H1 (cell line): ENCODE measurements around the gene C3orf85. TPM values are rescaled to one million over a fixed set of nuclear protein-coding genes. Genes with fewer than 3 reads are reported as not detected.

Experiments
- CTCF ChIA-PET: fragments of 300-600 bp; sonication (Branson Sonifier 250); formaldehyde crosslinking; loops from one replicate; lab custom pipeline; 2021; ENCODE audit not compliant: partially characterized antibody; lab: Charles Lee
- POLR2A ChIA-PET: fragments of 300-600 bp; sonication (Branson Sonifier 250); formaldehyde crosslinking; loops from one replicate; lab custom pipeline; 2021; ENCODE audit warnings: inconsistent platforms; ENCODE audit not compliant: partially characterized antibody; lab: Charles Lee
- DNase-seq, 2 experiments: peaks; one replicate each; pipeline versions ENCODE4 v3.0.0 to v3.0.0-alpha.2; 2010 to 2022; ENCODE audit warnings: low spot score in 2 of 2, low read depth in 1 of 2, mixed read lengths in 1 of 2
- FAIRE-seq: peaks from 2 replicates; lab custom pipeline; 2011; peaks lifted over from hg19 to GRCh38; lab: Jason Lieb, UNC
- H2AFZ ChIP-seq: 2 replicates; pipeline ENCODE4 v1.8.1; 2012; ENCODE audit warnings: low read length, inconsistent platforms
- H2AK5ac ChIP-seq: 2 replicates; pipeline ENCODE4 v1.6.1; 2013; ENCODE audit warnings: low read depth, low read length
- H2BK120ac ChIP-seq: replicated peaks from 2 replicates; pipeline ENCODE3; 2013; ENCODE audit warnings: low read depth, low read length, inconsistent platforms
- H2BK12ac ChIP-seq: 2 replicates; pipeline ENCODE4 v1.6.1; 2013; ENCODE audit warnings: low read depth, low read length
- H2BK15ac ChIP-seq: 2 replicates; pipeline ENCODE4 v1.6.1; 2013; ENCODE audit warnings: low read length
- H2BK20ac ChIP-seq: 2 replicates; pipeline ENCODE4 v1.6.1; 2013; ENCODE audit warnings: low read length
- H2BK5ac ChIP-seq: 2 replicates; pipeline ENCODE4 v1.6.1; 2013; ENCODE audit warnings: low read depth, low read length
- H3K14ac ChIP-seq: 2 replicates; pipeline ENCODE4 v1.6.1; 2013; ENCODE audit warnings: inconsistent platforms; ENCODE audit not compliant: insufficient read length
- H3K18ac ChIP-seq: 2 replicates; pipeline ENCODE4 v1.6.1; 2013; ENCODE audit warnings: low read length; ENCODE audit errors: extremely low read depth
- H3K23ac ChIP-seq: 2 replicates; pipeline ENCODE4 v1.6.1; 2013; ENCODE audit warnings: inconsistent platforms; ENCODE audit not compliant: insufficient read length
- H3K23me2 ChIP-seq: 2 replicates; pipeline ENCODE4 v1.6.1; 2013; ENCODE audit warnings: low read depth, low read length
- H3K27ac ChIP-seq: 2 replicates; pipeline ENCODE4 v1.6.1; 2011; ENCODE audit warnings: low read depth, low read length, inconsistent platforms
- H3K27me3 ChIP-seq, 4 experiments: replicated peaks in 1 of 4; 1 replicate in 1 of 4; 2 replicates in 3 of 4; pipeline versions ENCODE4 v1.6.1 to v1.8.1; 2011 to 2013; ENCODE audit warnings: low read length in 3 of 4, mild to moderate bottlenecking in 3 of 4, inconsistent platforms in 2 of 4, mixed read lengths in 2 of 4, moderate library complexity in 1 of 4; ENCODE audit not compliant: control insufficient read depth in 3 of 4, insufficient read depth in 3 of 4; ENCODE audit errors: extremely low read depth in 1 of 4
- H3K36me3 ChIP-seq, 4 experiments: 2 replicates each; pipeline versions ENCODE4 v1.6.1 to v1.8.1; 2011 to 2013; ENCODE audit warnings: mild to moderate bottlenecking in 4 of 4, low read length in 3 of 4, moderate library complexity in 2 of 4, control low read depth in 1 of 4, inconsistent platforms in 1 of 4; ENCODE audit not compliant: insufficient read depth in 4 of 4, control insufficient read depth in 2 of 4
- H3K4ac ChIP-seq: replicated peaks from 2 replicates; pipeline ENCODE3; 2013; ENCODE audit warnings: low read length, low read depth, mixed read lengths, inconsistent platforms; ENCODE audit not compliant: insufficient read length
- H3K4me1 ChIP-seq, 4 experiments: replicated peaks in 1 of 4; 1 replicate in 1 of 4; 2 replicates in 3 of 4; pipeline versions ENCODE4 v1.6.1 to v1.8.1; 2011 to 2013; ENCODE audit warnings: low read length in 3 of 4, inconsistent platforms in 2 of 4, mixed read lengths in 1 of 4; ENCODE audit not compliant: insufficient read depth in 4 of 4, control insufficient read depth in 3 of 4
- H3K4me2 ChIP-seq, 2 experiments: 2 replicates each; pipeline versions ENCODE4 v1.6.1 to v1.8.1; 2011 to 2013; ENCODE audit warnings: low read depth in 2 of 2, low read length in 2 of 2, control low read depth in 1 of 2, inconsistent platforms in 1 of 2, mild to moderate bottlenecking in 1 of 2; ENCODE audit not compliant: insufficient read depth in 1 of 2
- H3K4me3 ChIP-seq, 4 experiments: fragments of 200-600, 300-600 bp in 1 of 4; sonication (generic), shearing (Covaris generic), sonication (Bioruptor Twin) in 1 of 4; 2 replicates each; pipeline versions ENCODE4 v1.5.1 to v1.8.1; 2011 to 2016; ENCODE audit warnings: low read length in 4 of 4, low read depth in 3 of 4, control low read depth in 2 of 4, inconsistent platforms in 2 of 4, mild to moderate bottlenecking in 2 of 4, mixed read lengths in 1 of 4, moderate library complexity in 1 of 4; ENCODE audit not compliant: insufficient read depth in 2 of 4; ENCODE audit errors: extremely low read depth in 1 of 4
- H3K56ac ChIP-seq: replicated peaks from 2 replicates; pipeline ENCODE3; 2013; ENCODE audit warnings: low read depth, mild to moderate bottlenecking, mixed read lengths, low read length, inconsistent platforms; ENCODE audit not compliant: insufficient read length
- H3K79me1 ChIP-seq: 2 replicates; pipeline ENCODE4 v1.6.1; 2013; ENCODE audit warnings: low read depth, low read length, control low read depth
- H3K79me2 ChIP-seq, 2 experiments: 2 replicates each; pipeline versions ENCODE4 v1.6.1 to v1.8.1; 2012 to 2013; ENCODE audit warnings: low read length in 2 of 2, mild to moderate bottlenecking in 2 of 2, inconsistent platforms in 1 of 2; ENCODE audit not compliant: insufficient read depth in 2 of 2, control insufficient read depth in 1 of 2
- H3K9ac ChIP-seq, 4 experiments: replicated peaks in 1 of 4; 1 replicate in 1 of 4; 2 replicates in 3 of 4; pipeline versions ENCODE4 v1.6.1 to v1.8.1; 2011 to 2013; ENCODE audit warnings: low read depth in 3 of 4, low read length in 3 of 4, control low read depth in 2 of 4, mild to moderate bottlenecking in 2 of 4, moderate library complexity in 2 of 4, inconsistent platforms in 1 of 4; ENCODE audit errors: extremely low read depth in 1 of 4
- H3K9me3 ChIP-seq, 2 experiments: 2 replicates each; pipeline versions ENCODE4 v1.6.1 to v1.8.1; 2012 to 2013; ENCODE audit warnings: mild to moderate bottlenecking in 2 of 2, moderate library complexity in 2 of 2, control low read depth in 1 of 2, inconsistent platforms in 1 of 2, low read depth in 1 of 2, low read length in 1 of 2, mixed read lengths in 1 of 2; ENCODE audit not compliant: insufficient read depth in 2 of 2
- H4K20me1 ChIP-seq, 2 experiments: replicated peaks in 1 of 2; 2 replicates each; pipeline versions ENCODE3 to v1.8.1; 2011 to 2013; ENCODE audit warnings: inconsistent platforms in 2 of 2, low read length in 2 of 2, mild to moderate bottlenecking in 1 of 2; ENCODE audit not compliant: insufficient read depth in 2 of 2, control insufficient read depth in 1 of 2
- H4K5ac ChIP-seq: 2 replicates; pipeline ENCODE4 v1.6.1; 2013; ENCODE audit warnings: low read length, low read depth, mixed read lengths, inconsistent platforms; ENCODE audit not compliant: insufficient read length
- H4K8ac ChIP-seq: 2 replicates; pipeline ENCODE4 v1.8.0; 2013; ENCODE audit warnings: mild to moderate bottlenecking, moderate library complexity, low read length, inconsistent platforms; ENCODE audit not compliant: insufficient read depth; ENCODE audit errors: extremely low read depth
- H4K91ac ChIP-seq: replicated peaks from 2 replicates; pipeline ENCODE3; 2013; ENCODE audit warnings: low read length, mixed read lengths, inconsistent platforms; ENCODE audit not compliant: insufficient read length
- CHD1 ChIP-seq: IDR thresholded peaks from 2 replicates; pipeline ENCODE4 v1.6.1; 2012; ENCODE audit warnings: low read depth, low read length, improper control_type of control experiment
- JUND ChIP-seq: IDR thresholded peaks from 2 replicates; pipeline ENCODE4 v1.6.1; 2011; ENCODE audit warnings: mild to moderate bottlenecking, improper control_type of control experiment, low read length
- RBBP5 ChIP-seq: IDR thresholded peaks from 2 replicates; pipeline ENCODE4 v1.7.1; 2012; ENCODE audit warnings: low read depth, mild to moderate bottlenecking, inconsistent platforms, low read length, moderate library complexity, borderline replicate concordance
- ZNF274 ChIP-seq: IDR thresholded peaks from 2 replicates; pipeline ENCODE4 v1.7.0; 2012; ENCODE audit warnings: low read length, borderline replicate concordance; ENCODE audit errors: extremely low read depth
- WGBS, 2 experiments: shearing (Covaris generic) in 1 of 2; methylation state at CpG; one replicate each; pipeline versions ENCODE4 v1.1.6 to v1.1.7; 2013 to 2015; ENCODE audit warnings: low lambda C conversion rate in 2 of 2, mixed read lengths in 2 of 2, inconsistent platforms in 1 of 2, low coverage in 1 of 2, missing lambda C conversion rate in 1 of 2; ENCODE audit not compliant: insufficient replicate concordance in 2 of 2, insufficient coverage in 1 of 2, insufficient read length in 1 of 2; ENCODE audit errors: extremely low coverage in 1 of 2, missing lambda C conversion rate in 1 of 2; 5-methylcytosine and 5-hydroxymethylcytosine counted together
- polyA plus RNA-seq, 7 experiments: library from polyadenylated mRNA; depleted of rRNA in 3 of 7; stranded (reverse) in 5 of 7; unstranded in 2 of 7; fragments of >200 nt in 5 of 7; fragments of 200-250 nt in 2 of 7; gene quantifications; 1 replicate in 5 of 7; 2 replicates in 1 of 7; 4 replicates in 1 of 7; pipeline versions ENCODE4 v1.2.1 to v1.2.3, GENCODE V29; 2011 to 2013; ENCODE audit warnings: missing spikeins in 2 of 7, mixed read lengths in 2 of 7
- total RNA-seq: library from RNA; stranded (reverse); fragmentation: NEBNext Ultra II Directional; extraction: Animal tissue kit (Norgen Biotek cat#: 25700); gene quantifications from 2 replicates; pipeline ENCODE4 v1.2.1, GENCODE V29; 2021
- TF ChIP-seq, protein P1 (sequence below): IDR thresholded peaks from 2 replicates; pipeline ENCODE4 v1.6.1; 2012; ENCODE audit warnings: inconsistent platforms

The C3orf85 gene
- total and polyA plus RNA-seq, 2 of the 8 experiments (the other 6 are each of a cell fraction or from before 2014, with no cell fraction given), result not detected

DNA sequence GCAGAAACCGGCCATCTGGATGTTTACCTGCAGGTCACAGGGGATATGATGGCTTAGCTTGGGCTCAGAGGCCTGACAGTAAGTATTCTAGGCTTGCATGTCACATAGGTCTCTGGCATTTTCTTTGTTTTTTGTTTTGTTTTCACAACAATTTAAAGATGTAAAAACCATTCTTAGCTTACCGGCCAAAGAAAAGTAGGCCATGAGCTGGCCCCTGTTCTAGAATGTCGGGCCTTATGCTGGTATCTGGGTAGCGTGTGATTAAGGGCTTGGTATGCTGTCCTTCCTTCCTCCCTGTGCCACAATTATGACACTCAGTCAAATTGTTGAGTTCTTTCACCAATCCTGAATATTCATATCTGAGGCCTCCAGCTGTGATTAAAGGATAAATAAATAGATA lies 40.2 kb downstream of the C3orf85 start:
- no peaks in the 10 kb centered on the region for H3K79me2 ChIP-seq
- no peak overlapping the region for H3K18ac ChIP-seq
- H3K79me1 ChIP-seq, result no peaks in the 10 kb centered on the region
- H3K4me1 ChIP-seq, result no peaks in the 10 kb centered on the region; a peak in 1 of 7 replicates
- FAIRE-seq, result no peak
- H3K9me3 ChIP-seq, result no peaks in the 10 kb centered on the region
- no peak overlapping the region for H4K8ac ChIP-seq
- no peak overlapping the region for H3K4ac ChIP-seq
- no peak overlapping the region for H3K27ac ChIP-seq
- no peaks in the 10 kb centered on the region for H4K20me1 ChIP-seq
- H3K4me3 ChIP-seq, result no peak overlapping the region
- 92% methylated on average over 4 of the region's 4 CpGs; no CpG with 5 or more reads in 1 of the 2 experiments for WGBS, 2 experiments
- no peak overlapping the region for H2AK5ac ChIP-seq
- no peak overlapping the region for H2BK120ac ChIP-seq
- no peak for TF ChIP-seq JUND
- no peak for TF ChIP-seq RBBP5
- TF ChIP-seq CHD1, result no peak
- TF ChIP-seq ZNF274, result no peak
- TF ChIP-seq, protein P1, sequence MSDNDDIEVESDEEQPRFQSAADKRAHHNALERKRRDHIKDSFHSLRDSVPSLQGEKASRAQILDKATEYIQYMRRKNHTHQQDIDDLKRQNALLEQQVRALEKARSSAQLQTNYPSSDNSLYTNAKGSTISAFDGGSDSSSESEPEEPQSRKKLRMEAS, result no peak
- H2BK5ac ChIP-seq, result no peak overlapping the region
- ChIA-PET POLR2A (no interaction called here), CTCF (interaction anchor here (0.8 to 2.8 kb wide), 4 partner anchors 10 to 94 kb away, joined by 3 to 8 read pairs (median 3); no protein-coding TSS in a partner anchor)
- H2BK12ac ChIP-seq, result no peak overlapping the region
- no peak for DNase-seq
- no peaks in the 10 kb centered on the region for H3K27me3 ChIP-seq
- H2AFZ ChIP-seq, result no peak overlapping the region
- no peaks in the 10 kb centered on the region for H3K36me3 ChIP-seq
- no peak overlapping the region for H3K4me2 ChIP-seq
- no peak overlapping the region for H3K9ac ChIP-seq
- no peak overlapping the region for H3K56ac ChIP-seq
- no peak overlapping the region for H2BK15ac ChIP-seq
- no peak overlapping the region for H4K91ac ChIP-seq
- H3K14ac ChIP-seq, result no peak overlapping the region
- H4K5ac ChIP-seq, result no peak overlapping the region
- no peak overlapping the region for H2BK20ac ChIP-seq
- no peaks in the 10 kb centered on the region for H3K23me2 ChIP-seq
- H3K23ac ChIP-seq, result no peak overlapping the region
